GM12865 (cell line): ENCODE results near the gene SPTAN1.
"Not testable (repeated sequence)": the region's sequence is repeated elsewhere in the genome, so short reads cannot be mapped to it uniquely, and the experiment has no call there.

ENCODE experiments used
- DNase-seq: peaks from one replicate; pipeline ENCODE4 v3.0.0; 2010; ENCODE audit warnings: low read depth
- H3K4me3 ChIP-seq: 2 replicates; pipeline ENCODE4 v1.5.1; 2011; ENCODE audit warnings: mild to moderate bottlenecking, low read depth, low read length, control low read depth
- TF ChIP-seq, protein P1 (sequence below): IDR thresholded peaks from 2 replicates; pipeline ENCODE4 v1.5.1; 2011; ENCODE audit warnings: low read length, control low read depth, low read depth, inconsistent platforms; ENCODE audit not compliant: insufficient read depth; ENCODE audit errors: missing control alignments

Gene SPTAN1

DNA sequence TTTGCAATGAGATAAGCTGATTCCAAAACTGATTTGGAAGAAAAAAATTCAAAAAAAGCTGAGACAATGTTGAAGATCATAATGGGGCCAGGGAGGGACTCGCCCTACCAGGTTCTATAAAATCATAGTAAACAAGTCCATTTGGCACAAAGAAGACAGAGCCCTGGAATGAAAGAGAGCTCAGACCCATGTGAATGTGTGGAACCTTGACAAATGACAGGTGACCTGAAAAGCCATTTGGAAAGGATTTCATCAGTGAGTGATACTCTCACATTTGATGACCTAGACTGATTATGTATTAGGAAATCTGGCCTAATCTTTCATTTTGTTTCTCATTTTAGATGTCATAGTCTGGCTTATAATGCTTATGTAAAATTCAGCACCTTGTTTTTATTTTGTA, 26.8 kb downstream of the SPTAN1 start:
- TF ChIP-seq, protein P1, sequence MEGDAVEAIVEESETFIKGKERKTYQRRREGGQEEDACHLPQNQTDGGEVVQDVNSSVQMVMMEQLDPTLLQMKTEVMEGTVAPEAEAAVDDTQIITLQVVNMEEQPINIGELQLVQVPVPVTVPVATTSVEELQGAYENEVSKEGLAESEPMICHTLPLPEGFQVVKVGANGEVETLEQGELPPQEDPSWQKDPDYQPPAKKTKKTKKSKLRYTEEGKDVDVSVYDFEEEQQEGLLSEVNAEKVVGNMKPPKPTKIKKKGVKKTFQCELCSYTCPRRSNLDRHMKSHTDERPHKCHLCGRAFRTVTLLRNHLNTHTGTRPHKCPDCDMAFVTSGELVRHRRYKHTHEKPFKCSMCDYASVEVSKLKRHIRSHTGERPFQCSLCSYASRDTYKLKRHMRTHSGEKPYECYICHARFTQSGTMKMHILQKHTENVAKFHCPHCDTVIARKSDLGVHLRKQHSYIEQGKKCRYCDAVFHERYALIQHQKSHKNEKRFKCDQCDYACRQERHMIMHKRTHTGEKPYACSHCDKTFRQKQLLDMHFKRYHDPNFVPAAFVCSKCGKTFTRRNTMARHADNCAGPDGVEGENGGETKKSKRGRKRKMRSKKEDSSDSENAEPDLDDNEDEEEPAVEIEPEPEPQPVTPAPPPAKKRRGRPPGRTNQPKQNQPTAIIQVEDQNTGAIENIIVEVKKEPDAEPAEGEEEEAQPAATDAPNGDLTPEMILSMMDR, result no peak
- H3K4me3 ChIP-seq, result no peak overlapping the region
- no peak for DNase-seq

DNA sequence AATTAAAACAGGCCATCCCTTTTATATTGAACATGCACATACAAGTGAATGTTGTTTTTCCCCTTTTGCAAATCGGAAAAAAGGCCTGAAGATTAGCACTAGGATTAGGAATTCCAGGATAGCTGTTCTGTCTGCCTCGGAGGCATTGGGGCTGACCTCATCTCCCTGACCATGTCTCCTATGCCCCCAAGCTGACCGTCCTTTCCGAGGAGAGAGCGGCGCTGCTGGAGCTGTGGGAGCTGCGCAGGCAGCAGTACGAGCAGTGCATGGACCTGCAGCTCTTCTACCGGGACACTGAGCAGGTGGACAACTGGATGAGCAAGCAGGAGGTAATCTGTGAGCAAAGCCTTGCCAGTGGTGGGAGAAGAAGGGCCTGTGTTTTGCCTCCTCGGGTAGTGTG, 28.3 kb downstream of the SPTAN1 start:
- TF ChIP-seq, protein P1, result no peak
- no peak overlapping the region for H3K4me3 ChIP-seq
- DNase-seq, result no peak

DNA sequence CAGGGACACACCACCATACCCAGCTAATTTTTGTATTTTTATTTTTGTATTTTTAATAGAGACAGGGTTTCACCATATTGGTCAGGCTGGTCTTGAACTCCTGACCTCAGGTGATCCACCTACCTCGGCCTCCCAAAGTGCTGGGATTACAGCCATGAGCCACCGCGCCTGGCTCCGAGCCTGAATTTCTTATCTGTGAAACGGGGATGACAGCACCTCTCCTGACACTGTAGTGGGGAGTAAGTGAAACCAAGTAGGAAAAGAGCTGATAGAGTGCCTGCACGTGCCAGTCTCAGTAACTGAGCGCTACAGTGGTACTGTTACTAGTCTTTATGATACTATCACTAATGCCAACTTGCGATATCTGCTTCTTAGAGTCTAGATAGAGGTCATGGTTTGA, 32.8 kb downstream of the SPTAN1 start:
- not testable (repeated sequence) for DNase-seq, H3K4me3 ChIP-seq

DNA sequence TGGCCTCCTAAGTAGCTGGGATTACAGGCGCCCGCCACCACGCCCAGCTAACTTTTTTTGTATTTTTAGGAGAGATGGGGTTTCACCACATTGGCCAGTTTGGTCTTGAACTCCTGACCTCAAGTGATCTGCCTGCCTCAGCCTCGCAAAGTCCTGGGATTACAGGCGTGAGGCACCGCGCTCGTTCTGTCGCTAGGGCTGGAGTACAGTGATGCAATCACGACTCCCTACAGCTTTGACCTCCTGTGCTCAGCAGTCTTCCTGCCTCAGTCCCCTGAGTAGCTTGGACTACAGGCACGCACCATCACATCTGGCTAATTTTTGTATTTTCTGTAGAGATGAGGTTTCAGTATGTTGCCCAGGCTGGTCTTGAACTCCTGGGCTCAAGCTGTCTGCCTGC, 34.5 kb downstream of the SPTAN1 start:
- peak; percentile 4 for DNase-seq
- H3K4me3 ChIP-seq, result not testable (repeated sequence)

DNA sequence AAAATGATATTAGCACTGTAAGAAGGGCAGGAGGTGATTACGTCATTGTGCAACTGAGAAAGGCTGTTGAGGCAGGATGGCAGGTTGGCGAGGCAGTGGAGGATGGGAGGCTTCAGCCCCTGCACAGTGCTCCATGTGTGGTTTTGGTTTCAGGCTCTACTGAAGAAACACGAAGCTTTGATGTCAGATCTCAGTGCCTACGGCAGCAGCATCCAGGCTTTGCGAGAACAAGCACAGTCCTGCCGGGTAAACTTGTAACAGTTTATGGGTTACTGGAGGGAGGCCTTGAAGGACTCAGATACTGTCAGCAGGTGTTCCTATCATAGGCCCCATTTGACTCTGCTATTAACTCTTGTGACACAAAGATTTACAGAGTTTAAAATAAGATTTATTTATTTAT, 35.1 kb downstream of the SPTAN1 start:
- TF ChIP-seq, protein P1, result no peak
- DNase-seq, result peak; percentile 65
- no peak overlapping the region for H3K4me3 ChIP-seq

DNA sequence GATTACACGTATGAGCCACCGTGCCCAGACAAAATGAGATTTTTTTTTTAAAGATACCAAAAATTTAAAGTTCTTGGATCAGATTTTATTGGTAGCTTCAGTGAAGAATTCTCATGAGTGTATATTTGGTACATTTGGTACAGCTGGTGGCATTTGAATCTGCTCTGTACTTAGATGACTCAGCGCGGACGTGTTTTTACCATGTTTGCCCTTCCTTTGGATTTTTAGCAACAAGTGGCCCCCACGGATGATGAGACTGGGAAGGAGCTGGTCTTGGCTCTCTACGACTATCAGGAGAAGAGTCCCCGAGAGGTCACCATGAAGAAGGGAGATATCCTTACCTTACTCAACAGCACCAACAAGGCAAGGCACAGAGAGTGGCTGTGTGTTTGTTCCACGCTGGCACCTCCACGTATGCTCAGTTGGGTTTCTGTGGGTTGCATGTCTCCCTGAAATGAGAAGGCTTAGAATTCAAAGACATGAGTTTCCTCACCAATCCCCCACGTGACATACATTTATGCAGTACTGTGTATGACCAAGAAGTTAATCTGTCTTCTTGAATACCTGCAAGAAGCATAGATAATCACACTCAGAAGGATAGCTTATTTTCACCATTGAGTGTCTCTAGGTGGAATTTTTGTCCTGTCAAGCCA, 36.3 kb downstream of the SPTAN1 start:
- H3K4me3 ChIP-seq, result no peak overlapping the region
- no peak for DNase-seq
- TF ChIP-seq, protein P1, result no peak

DNA sequence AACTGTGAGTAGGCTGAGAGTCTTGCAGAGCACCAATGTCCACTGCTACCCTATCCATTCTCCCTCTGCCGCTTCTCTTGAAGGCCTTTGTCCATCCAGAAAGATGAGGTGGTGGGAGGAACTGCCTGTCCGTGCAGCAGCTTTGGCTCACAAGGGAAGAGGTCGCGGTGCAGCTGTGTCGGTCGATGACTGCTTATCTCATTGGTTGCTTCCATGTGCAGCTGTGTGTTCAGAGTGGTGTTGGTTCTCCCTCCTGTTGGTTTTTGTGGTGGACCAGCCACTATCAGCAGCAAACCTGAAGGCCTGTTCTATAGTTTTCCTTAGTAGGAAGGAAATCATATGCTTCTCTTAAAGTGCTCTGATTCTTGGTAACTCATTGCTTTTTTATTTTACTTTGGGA, 40.7 kb downstream of the SPTAN1 start:
- TF ChIP-seq, protein P1, result no peak
- DNase-seq, result no peak
- H3K4me3 ChIP-seq, result no peak overlapping the region

DNA sequence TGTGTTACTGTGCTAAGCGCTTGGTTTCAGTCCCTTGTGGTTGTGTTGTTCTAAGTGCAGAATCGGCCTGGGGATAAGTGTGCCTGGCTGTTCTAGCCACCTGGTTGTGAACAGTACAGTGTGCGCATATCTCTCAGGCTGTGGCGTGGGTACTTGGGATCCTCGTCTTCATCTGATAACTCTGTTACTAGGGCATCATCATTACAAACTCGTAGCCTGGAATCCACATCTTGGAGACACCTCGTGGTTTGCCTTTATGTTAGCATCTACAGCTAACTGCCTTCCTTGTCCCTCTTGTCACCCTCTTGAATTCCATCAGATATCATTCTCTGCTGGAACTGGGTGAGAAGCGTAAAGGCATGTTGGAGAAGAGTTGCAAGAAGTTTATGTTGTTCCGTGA, 41.5 kb downstream of the SPTAN1 start:
- TF ChIP-seq, protein P1, result no peak
- DNase-seq, result no peak
- no peak overlapping the region for H3K4me3 ChIP-seq
